Ishikawa (cell line): ENCODE results near the gene EYA2.

Experiments
- CEBPB ChIP-seq: IDR thresholded peaks from 2 replicates; pipeline ENCODE4 v1.6.1; 2012
- CREB1 ChIP-seq: IDR thresholded peaks from 2 replicates; pipeline ENCODE4 v1.6.1; 2012; ENCODE audit warnings: low read depth
- EGR1 ChIP-seq: IDR thresholded peaks from 2 replicates; pipeline ENCODE4 v1.6.1; 2012
- EP300 ChIP-seq: IDR thresholded peaks from 2 replicates; pipeline ENCODE4 v1.6.1; 2012; ENCODE audit warnings: borderline replicate concordance
- FOXM1 ChIP-seq: IDR thresholded peaks from 2 replicates; pipeline ENCODE4 v1.6.1; 2012; ENCODE audit warnings: low read depth, borderline replicate concordance
- NFIC ChIP-seq: IDR thresholded peaks from 2 replicates; pipeline ENCODE4 v1.6.1; 2012
- RAD21 ChIP-seq: IDR thresholded peaks from 2 replicates; pipeline ENCODE4 v1.6.1; 2012; ENCODE audit warnings: low read depth
- REST ChIP-seq: IDR thresholded peaks from 2 replicates; pipeline ENCODE4 v1.6.1; 2012; ENCODE audit warnings: low read depth, mild to moderate bottlenecking
- TAF1 ChIP-seq: IDR thresholded peaks from 2 replicates; pipeline ENCODE4 v1.6.1; 2012; ENCODE audit warnings: low read depth, mild to moderate bottlenecking
- TCF12 ChIP-seq: IDR thresholded peaks from 2 replicates; pipeline ENCODE4 v1.6.1; 2012; ENCODE audit warnings: low read depth
- TEAD4 ChIP-seq: IDR thresholded peaks from 2 replicates; pipeline ENCODE4 v1.6.1; 2012
- YY1 ChIP-seq: IDR thresholded peaks from 2 replicates; pipeline ENCODE4 v1.6.1; 2012; ENCODE audit warnings: low read depth
- ZBTB7A ChIP-seq: IDR thresholded peaks from 2 replicates; pipeline ENCODE4 v1.6.1; 2012; ENCODE audit warnings: low read depth
- TF ChIP-seq, protein P1 (sequence below): IDR thresholded peaks from 2 replicates; pipeline ENCODE4 v1.6.1; 2012
- TF ChIP-seq, protein P2 (sequence below): IDR thresholded peaks from 2 replicates; pipeline ENCODE4 v1.6.1; 2012

EYA2 gene

GRCh38 chr20:47042464-47042863 lies 147.8 kb downstream of the EYA2 start:
- TF ChIP-seq RAD21 (no peak), YY1 (no peak), ZBTB7A (no peak), EGR1 (no peak), CEBPB (no peak), REST (no peak), EP300 (no peak), FOXM1 (no peak), TCF12 (no peak), CREB1 (no peak), TAF1 (no peak), TEAD4 (no peak), NFIC (no peak)
- TF ChIP-seq, protein P1, sequence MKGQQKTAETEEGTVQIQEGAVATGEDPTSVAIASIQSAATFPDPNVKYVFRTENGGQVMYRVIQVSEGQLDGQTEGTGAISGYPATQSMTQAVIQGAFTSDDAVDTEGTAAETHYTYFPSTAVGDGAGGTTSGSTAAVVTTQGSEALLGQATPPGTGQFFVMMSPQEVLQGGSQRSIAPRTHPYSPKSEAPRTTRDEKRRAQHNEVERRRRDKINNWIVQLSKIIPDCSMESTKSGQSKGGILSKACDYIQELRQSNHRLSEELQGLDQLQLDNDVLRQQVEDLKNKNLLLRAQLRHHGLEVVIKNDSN, result no peak
- TF ChIP-seq, protein P2, sequence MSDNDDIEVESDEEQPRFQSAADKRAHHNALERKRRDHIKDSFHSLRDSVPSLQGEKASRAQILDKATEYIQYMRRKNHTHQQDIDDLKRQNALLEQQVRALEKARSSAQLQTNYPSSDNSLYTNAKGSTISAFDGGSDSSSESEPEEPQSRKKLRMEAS, result no peak

DNA sequence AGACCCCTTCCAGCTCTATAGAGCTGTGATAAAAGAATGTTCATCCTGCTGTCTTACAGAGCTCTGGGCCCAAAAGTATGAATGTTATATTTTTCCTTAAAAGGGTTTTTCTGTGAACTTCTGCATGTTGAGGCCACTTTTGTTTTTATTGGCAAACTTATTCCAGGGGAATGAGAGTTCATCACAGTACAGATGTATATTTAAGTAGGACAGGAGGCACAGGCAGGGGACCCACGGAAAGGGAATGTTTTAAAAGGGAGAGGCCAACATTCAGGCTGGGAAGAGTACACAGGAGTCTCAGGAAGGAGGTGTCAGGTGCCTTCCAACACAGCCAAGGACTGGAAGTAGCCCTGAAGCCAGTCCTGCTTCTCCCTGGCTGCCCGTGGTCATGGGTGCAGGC lies 148.4 kb downstream of the EYA2 start:
- TF ChIP-seq CREB1 (no peak), TCF12 (no peak), EGR1 (no peak), NFIC (no peak), RAD21 (no peak), ZBTB7A (no peak), EP300 (no peak), YY1 (no peak), FOXM1 (no peak)
- TF ChIP-seq, protein P2, result no peak

GRCh38 chr20:47044938-47045337 lies 150.3 kb downstream of the EYA2 start:
- TF ChIP-seq, protein P2, result no peak
- TF ChIP-seq ZBTB7A (no peak), TCF12 (no peak), TEAD4 (no peak), TAF1 (no peak), CEBPB (no peak), YY1 (no peak), REST (no peak), EGR1 (no peak), RAD21 (no peak), CREB1 (no peak), FOXM1 (no peak), EP300 (no peak), NFIC (no peak)
- TF ChIP-seq, protein P1, result no peak

GRCh38 chr20:47048054-47048453 lies 153.4 kb downstream of the EYA2 start:
- no peak for TF ChIP-seq YY1
- no peak for TF ChIP-seq NFIC
- no peak for TF ChIP-seq CREB1
- TF ChIP-seq RAD21, result no peak
- no peak for TF ChIP-seq EP300
- no peak for TF ChIP-seq TAF1
- TF ChIP-seq CEBPB, result no peak
- no peak for TF ChIP-seq EGR1
- no peak for TF ChIP-seq FOXM1
- TF ChIP-seq, protein P1, result no peak
- no peak for TF ChIP-seq ZBTB7A
- TF ChIP-seq TEAD4, result no peak
- no peak for TF ChIP-seq TCF12
- TF ChIP-seq REST, result no peak
